22Rv1 (cell line): ENCODE data around the gene RABGAP1L.

Experiments used
- CTCF ChIP-seq: fragments of 450-650 bp; IDR thresholded peaks from 2 replicates; pipeline ENCODE4 v1.5.1; 2017; ENCODE audit warnings: mild to moderate bottlenecking
- ZFX ChIP-seq: fragments of 450-650 bp; IDR thresholded peaks from 2 replicates; pipeline ENCODE4 v1.6.1; 2017; ENCODE audit warnings: antibody characterized with exemption, borderline replicate concordance

GRCh38 chr1:174682419-174683008 is 523.2 kb downstream of the RABGAP1L start:
- TF ChIP-seq CTCF (no peak), ZFX (no peak)
